A204.1 (cell line): ENCODE measurements around the gene UBLCP1.
"Not testable (repeated sequence)": the region's sequence is repeated elsewhere in the genome, so short reads cannot be mapped to it uniquely, and the experiment has no call there.

Source experiments
- FAIRE-seq: peaks from 2 replicates; lab custom pipeline; 2012; peaks lifted over from hg19 to GRCh38; lab: Jason Lieb, UNC

UBLCP1 gene

GRCh38 chr5:159252195-159252594, 10.9 kb upstream of the UBLCP1 start:
- FAIRE-seq = no peak

DNA sequence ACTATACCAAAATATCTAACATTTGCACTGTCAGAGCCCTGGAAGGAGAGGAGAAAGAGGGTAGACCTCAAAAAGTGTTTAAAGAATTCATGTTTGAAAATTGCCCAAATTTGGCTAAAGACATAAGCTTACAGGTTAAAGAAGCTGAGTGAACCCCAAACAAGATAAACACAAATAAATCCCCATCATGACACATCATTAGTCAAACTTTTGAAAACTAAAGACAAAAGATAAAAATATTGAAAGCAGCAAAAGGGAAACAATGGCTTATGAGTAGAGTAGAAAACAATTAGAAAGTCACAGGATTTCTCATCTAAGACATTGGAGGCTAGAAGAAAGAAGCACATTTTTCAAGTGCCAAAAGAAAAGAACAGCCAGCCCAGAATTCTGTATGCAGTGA, 6.1 kb upstream of the UBLCP1 start:
- FAIRE-seq = no peak

- peak; percentile 60 for FAIRE-seq
Observed at GRCh38 chr5:159257629-159258283, 5.3 kb upstream of the UBLCP1 start.

DNA sequence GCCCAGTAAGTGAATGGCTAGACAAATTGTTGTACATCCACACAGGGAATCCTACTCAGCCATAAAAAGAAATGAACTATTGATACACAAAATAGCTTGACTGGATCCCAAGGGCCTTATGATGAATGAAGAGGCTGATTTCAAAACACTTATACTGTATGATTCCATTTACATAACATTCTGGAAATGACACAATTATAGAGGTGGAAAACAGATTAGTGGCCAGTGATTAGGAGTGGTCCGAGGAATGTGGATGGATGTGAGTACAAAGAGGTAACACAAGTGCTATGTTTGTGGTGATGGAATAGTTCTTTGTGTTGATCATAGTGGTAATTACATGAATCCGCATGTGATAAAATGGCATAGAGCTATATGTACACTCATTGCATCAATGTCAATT, 4.7 kb upstream of the UBLCP1 start:
- FAIRE-seq = no peak

DNA sequence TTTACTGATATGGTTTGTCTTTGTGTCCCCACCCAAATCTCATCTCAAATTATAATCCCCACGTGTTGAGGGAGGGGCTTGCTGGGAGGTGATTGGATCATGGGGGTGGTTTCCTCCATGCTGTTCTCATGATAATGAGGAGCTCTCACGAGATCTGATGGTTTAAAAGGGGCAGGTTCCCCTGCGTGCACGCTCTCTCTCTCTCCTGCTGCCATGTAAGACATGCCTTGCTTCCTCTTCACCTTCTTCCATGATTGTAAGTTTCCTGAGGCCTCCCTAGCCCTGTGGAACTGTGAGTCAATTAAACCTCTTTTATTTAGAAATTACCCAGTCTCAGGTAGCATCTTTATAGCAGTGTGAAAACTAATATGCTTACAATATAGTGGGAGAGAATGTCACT, 2.9 kb upstream of the UBLCP1 start:
- not testable (repeated sequence) for FAIRE-seq

GRCh38 chr5:159262472-159262858, 625 bp upstream of the UBLCP1 start:
- FAIRE-seq = no peak

- FAIRE-seq = no peak
Observed at GRCh38 chr5:159263569-159263905, 447 bp downstream of the UBLCP1 start.

DNA sequence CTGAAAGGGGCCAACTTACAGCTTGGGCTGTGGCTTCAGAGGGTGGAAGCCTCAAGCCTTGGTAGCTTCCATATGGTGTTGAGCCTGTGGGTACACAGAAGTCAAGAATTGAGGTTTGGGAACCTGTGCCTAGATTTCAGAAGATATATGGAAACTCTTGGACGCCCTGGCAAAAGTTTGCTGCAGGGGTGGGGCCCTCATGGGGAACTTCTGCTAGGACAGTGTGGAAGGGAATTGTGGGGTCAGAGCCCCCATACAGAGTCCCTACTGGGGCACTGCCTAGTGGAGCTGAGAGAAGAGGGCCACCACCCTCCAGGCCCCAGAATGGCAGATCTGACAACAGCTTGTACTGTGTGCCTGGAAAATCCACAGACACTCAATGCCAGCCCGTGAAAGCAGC, 3.7 kb downstream of the UBLCP1 start:
- FAIRE-seq = not testable (repeated sequence)

DNA sequence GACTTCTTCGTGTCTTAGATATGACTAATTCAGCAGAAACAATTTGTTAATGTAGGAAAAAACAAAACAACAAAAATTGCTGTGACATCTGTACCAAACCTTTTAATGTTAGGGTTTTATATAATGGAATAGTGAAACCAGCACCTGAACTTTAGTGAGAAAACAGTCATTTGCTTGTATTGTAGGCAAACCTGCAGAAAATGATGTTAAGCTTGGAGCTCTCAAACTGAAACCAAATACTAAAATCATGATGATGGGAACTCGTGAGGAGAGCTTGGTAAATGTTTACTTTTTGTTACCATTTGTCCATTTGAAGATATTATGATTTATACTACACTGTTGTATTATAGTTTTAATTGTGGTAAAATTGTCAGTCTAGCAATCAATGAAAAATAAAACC, 6.6 kb downstream of the UBLCP1 start:
- no peak for FAIRE-seq

DNA sequence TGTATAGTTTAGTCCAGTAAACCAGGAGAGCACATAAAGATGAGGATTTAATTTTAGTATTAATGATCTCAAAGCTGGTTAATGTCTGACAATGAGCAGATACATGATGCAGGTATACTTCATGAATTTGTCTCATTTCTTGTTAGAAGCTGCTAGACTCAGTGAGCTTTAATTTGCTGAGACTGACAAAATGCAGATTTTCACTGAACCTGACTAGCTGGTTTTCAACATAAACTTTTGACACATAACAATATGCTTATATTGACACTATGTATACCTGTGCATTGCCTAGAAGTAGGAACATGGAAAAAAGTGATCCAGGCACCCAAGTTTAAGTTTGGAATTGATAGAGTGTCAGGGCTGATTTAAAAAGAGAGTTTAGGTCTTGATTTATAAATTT, 10.8 kb downstream of the UBLCP1 start:
- FAIRE-seq = no peak

DNA sequence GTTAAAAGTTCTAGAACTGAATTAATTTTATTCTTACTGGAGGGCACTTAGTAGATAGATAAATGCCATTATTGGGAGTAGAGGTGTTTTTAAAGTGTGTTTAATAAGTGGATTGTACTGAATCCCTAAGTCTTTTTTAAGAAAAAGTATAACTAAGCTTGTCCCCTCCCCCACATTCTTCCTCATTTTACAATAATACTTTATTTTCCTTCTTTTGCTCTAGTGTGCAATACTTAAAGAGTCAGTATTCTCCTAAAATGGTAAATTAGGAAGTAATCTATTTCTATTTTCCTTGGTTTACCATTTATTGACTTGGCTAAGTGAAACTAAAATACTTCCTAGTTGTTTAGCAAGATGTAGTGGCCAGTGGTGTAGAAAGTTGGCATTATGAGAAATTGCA, 11.6 kb downstream of the UBLCP1 start:
- FAIRE-seq = no peak

DNA sequence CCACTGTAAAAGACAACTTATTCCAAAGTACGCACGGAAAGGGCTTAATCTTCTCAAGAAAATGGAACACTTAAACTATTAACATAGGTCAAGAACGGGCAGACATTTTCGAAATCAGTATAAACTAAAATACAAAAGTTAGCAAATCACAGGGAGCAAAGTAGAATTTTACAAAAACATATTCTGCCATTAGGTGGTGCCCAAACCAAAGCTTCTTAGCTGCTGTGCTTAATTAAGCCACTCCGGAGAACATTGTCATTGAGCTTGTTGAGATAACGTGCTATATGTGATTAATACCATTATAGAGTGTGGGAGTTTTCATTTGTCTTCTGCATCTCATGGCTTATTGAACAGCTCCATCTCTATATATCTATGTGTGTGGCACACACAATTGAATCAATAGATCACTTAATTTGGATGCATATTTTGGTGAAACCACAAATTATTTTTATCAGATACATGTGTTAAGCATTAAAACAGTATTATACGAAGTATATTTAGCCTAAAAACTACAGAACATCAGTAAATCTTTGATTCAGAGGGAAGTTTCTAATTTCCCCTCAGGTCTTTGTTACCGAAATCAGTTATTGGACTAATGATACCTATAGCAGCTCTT, 23.4 kb downstream of the UBLCP1 start:
- FAIRE-seq = peak; percentile 76

DNA sequence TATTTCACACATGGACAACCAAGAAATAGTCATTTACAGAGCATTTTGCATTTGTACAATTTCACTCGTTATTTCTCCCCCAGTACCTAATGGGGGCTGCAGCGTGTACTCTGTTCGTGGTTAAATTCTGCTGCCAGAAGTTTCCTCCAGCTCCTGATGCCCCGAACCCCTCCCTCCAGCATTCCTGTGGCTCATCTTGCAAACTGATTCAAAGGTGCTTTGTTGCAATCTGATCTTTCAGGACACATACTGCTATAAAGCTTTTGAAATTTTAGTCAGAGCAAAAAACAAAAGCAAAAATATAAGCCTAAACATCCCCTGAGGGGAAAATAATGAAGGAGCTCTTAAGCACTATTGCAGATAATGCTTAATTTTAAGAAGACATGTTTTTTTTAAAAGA, 27.7 kb downstream of the UBLCP1 start:
- FAIRE-seq = no peak

GRCh38 chr5:159294921-159295320, 31.8 kb downstream of the UBLCP1 start:
- FAIRE-seq = no peak

- not testable (repeated sequence) for FAIRE-seq
Observed at GRCh38 chr5:159297300-159297699, 34.2 kb downstream of the UBLCP1 start.

- no peak for FAIRE-seq
Observed at GRCh38 chr5:159301466-159301865, 38.4 kb downstream of the UBLCP1 start.

DNA sequence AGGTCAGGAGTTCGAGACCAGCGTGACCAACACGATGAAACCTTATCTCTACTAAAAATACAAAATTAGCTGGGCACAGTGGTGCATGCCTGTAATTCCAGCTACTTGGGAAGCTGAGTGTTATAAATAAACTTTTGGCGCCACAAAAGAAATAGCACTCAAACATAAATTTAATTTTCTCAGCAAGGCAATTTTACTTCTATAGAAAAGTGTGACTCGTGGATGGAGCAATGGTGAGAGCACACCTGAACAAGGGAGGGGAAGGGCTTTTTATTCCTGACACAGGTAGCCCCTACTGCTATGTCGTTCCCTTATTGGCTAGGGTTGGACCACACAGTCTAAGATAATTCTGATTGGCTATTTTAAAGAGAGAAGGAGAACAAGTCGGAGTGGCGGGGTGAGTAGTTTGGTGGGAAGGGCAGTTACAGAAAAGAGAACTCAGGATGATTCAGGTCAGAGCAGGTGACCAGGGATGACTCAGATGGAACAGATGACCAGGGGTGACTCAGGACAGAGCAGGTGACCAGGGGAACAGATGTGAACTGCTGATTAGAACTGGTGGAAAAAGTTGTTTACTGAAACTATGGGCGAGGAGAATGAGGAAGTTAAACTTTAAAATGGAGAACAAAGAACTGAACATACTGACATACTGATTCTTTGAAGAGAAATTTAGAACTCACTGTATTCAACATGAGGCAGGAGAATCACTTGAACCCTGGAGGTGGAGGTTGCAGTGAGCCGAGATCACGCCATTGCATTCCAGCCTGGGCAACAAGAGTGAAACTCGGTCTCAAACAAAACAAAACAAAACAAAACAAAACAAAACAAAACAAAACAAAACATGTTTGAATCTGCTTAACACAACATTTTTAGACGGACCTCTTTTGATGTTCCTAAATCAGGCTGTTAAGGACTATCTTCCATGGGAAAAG, 39.1 kb downstream of the UBLCP1 start:
- not testable (repeated sequence) for FAIRE-seq

GRCh38 chr5:159303286-159303685, 40.2 kb downstream of the UBLCP1 start:
- FAIRE-seq = no peak

GRCh38 chr5:159304961-159305595, 42.0 kb downstream of the UBLCP1 start:
- no peak for FAIRE-seq

DNA sequence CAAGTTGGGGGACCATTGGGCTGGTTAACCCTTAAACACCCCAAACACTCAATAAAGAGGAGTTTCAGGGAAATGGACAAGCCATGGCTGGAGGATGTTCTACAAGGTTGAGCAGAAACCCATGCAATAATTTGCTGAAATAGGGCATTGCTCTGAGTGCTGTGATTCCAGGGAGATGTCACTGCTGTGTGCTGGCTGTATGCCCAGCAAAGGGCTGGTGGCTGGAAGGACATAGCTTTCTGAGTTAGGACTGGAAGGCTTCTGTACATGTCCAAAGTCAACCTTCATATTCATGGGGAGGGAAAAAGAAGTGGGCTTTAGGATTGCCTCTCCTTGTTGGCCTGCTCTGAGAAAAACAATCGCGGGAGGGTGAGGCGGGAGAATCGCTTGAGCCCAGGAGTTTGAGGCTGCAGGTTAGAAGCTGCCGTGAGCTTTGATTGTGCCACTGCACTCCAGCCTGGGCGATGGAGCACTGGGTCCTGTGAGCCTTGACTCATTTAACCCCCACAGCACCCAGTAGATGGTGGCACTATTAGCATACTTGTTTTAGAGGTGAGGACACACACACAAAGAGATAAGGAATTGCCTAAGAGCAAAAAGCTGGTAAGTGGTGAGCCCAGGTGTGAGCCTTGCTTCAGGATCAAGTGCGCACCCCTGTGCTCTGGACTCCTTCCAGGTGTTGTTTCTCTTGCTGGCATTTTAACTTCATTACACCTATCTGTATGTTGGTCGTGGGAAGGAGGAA, 46.8 kb downstream of the UBLCP1 start:
- no peak for FAIRE-seq

DNA sequence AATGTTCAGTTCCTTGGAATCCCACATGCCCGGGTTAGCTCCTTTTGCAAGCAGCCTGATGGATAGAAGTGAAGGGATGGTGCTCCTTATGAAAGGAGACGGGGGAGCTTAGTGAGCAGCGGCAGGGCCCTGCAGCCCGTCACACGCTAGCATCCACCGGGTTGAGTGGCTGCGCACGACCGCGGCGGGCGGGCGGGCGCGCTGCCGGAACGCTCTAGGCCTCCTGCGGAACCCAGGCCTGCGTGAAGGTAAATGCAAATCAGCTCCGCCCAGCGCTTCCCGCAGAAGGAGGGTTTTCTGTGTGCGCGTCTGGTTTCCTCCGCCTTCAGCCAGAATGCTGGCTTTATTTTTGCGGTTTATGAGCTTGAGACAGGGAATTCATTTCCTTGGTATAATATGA, 47.4 kb downstream of the UBLCP1 start:
- no peak for FAIRE-seq

- FAIRE-seq = no peak
Observed at GRCh38 chr5:159311063-159311462, 48.0 kb downstream of the UBLCP1 start.
